WERI-Rb-1 (cell line): ENCODE data around the gene DKK3.

Experiments
- DNase-seq: peaks from one replicate; pipeline ENCODE4 v3.0.0-alpha.2; 2020
- H3K27ac ChIP-seq: fragments of 250-450 bp; sonication (Bioruptor Pico); 2 replicates; pipeline ENCODE4 v1.5.1; 2020; ENCODE audit warnings: mild to moderate bottlenecking, moderate library complexity
- H3K27me3 ChIP-seq: fragments of 250-450 bp; sonication (Bioruptor Pico); 2 replicates; pipeline ENCODE4 v1.5.1; 2021; ENCODE audit warnings: mild to moderate bottlenecking, low read depth, moderate library complexity; ENCODE audit not compliant: insufficient read depth, severe bottlenecking
- H3K36me3 ChIP-seq: fragments of 250-450 bp; sonication (Bioruptor Pico); 2 replicates; pipeline ENCODE4 v1.5.1; 2020; ENCODE audit warnings: mild to moderate bottlenecking, moderate library complexity
- H3K4me3 ChIP-seq: 2 replicates; pipeline ENCODE4 v1.5.1; 2011; ENCODE audit warnings: low read depth, mild to moderate bottlenecking, control low read depth, low read length
- H3K9me3 ChIP-seq: fragments of 250-450 bp; sonication (Bioruptor Pico); 2 replicates; pipeline ENCODE4 v1.5.1; 2021; ENCODE audit warnings: mild to moderate bottlenecking, moderate library complexity; ENCODE audit not compliant: severe bottlenecking
- TF ChIP-seq, protein P1 (sequence below): IDR thresholded peaks from 2 replicates; pipeline ENCODE4 v1.5.1; 2011; ENCODE audit warnings: low read depth, mild to moderate bottlenecking, control low read depth, inconsistent platforms, low read length

DKK3 gene

DNA sequence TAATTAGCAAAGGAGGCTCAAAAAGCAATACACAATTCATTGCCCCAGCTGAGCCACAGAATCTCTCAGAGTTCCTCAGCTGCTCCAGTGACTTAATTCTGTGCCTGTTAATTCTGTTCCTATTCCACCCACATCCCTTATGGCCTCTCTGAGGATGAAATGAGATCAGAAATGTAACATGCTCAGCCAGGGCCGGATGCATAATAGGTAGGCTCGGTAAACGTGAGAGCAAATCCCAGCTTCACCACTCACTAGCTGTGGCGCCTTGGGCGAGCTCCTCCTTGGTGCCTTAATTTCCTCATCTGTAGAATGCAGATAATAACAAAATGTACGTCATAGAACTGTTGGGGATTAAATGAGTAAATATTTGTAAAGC, 42.8 kb upstream of the DKK3 start:
- H3K27me3 ChIP-seq = no peaks in the 10 kb centered on the region

DNA sequence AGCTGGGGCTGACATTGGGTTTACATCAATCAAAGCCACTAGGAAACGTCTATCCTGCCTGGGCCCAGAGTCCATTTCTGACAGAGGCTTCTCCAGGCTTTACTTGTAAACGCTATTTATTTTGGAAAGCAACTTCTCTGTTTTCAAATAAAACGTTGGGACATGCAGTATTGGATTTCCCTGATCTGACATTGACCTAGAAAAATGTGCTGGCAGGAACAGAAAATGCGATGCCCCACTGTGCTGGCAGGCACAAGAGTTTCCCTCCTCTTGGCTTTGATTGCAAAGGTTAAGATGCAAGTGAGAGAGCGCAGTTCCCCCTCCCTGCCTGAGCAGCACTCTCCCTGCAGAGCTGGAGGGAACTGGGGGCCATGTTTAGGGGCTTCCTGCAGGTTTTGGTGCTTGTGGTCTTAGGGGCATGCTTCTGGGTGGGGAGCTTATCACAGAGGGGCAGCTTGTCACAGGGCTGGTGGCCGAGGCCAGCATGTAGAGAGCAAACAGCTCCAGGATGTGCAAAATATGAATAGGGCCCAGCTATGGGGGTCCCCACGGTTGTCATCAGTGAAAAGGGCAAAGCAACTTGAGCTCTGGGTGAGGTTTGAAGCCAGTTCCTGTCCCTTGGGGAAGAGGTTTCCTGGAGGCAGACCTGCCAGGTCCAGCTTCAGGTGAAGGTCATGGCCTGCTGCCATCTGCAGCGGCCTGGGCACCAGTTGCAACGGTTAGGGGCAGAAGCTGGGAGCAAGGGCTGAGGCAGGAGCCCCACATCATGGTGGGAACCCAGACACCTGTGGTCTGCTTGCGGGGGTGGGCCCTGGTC, 42.3 kb upstream of the DKK3 start:
- no peak for DNase-seq
- H3K4me3 ChIP-seq = no peak overlapping the region
- TF ChIP-seq, protein P1, sequence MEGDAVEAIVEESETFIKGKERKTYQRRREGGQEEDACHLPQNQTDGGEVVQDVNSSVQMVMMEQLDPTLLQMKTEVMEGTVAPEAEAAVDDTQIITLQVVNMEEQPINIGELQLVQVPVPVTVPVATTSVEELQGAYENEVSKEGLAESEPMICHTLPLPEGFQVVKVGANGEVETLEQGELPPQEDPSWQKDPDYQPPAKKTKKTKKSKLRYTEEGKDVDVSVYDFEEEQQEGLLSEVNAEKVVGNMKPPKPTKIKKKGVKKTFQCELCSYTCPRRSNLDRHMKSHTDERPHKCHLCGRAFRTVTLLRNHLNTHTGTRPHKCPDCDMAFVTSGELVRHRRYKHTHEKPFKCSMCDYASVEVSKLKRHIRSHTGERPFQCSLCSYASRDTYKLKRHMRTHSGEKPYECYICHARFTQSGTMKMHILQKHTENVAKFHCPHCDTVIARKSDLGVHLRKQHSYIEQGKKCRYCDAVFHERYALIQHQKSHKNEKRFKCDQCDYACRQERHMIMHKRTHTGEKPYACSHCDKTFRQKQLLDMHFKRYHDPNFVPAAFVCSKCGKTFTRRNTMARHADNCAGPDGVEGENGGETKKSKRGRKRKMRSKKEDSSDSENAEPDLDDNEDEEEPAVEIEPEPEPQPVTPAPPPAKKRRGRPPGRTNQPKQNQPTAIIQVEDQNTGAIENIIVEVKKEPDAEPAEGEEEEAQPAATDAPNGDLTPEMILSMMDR = no peak
- H3K36me3 ChIP-seq = no peaks in the 10 kb centered on the region
- no peak overlapping the region for H3K27ac ChIP-seq
- H3K27me3 ChIP-seq = no peaks in the 10 kb centered on the region
- no peaks in the 10 kb centered on the region for H3K9me3 ChIP-seq

More for the DNA sequence above, 42.8 kb upstream of the DKK3 start:
- no peak overlapping the region for H3K4me3 ChIP-seq
- H3K27ac ChIP-seq = no peak overlapping the region
- TF ChIP-seq, protein P1 = no peak
- no peak for DNase-seq
- H3K36me3 ChIP-seq = no peaks in the 10 kb centered on the region
- no peaks in the 10 kb centered on the region for H3K9me3 ChIP-seq

DNA sequence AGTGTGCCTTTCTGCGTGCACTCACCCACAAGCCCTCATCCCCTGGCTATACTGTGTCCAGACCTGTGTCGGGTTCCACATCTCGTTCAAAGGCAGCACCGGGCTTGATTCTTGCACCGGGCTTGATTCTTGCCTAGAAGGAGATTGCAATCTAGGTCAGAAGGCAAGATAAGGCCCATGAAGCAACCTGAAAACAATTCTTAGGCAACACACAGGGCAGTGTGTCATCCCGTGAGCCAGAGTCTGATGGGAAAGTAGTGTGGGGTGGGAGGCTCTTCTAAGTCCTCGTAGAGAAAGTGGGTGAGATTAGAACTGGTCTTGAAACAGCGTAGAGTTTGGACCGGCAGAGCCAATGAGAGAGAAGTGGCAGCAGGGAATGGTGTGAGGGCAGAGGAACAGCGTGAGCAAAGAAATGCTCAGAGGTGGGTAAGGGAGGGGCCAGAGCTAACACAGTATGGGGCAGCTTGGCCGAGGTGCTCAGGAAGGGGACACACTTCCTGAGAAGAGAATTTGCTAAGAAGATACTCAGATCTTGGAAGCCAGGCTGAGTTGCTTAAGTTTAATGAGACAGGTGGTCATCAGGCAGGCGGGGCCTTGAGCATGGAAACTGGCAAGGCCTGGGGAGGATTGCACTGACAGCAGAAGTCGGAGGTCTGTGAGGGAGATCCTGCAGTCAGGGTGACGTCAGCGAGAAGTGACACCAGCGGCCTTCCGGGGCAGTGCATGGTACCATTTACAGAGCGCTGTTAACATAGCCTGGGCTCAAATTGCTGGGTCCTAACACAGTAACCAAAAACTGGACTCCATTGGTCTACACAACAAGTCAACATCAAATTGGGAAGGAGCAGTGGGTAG, 40.7 kb upstream of the DKK3 start:
- H3K9me3 ChIP-seq = no peaks in the 10 kb centered on the region
- DNase-seq = peak; percentile 59
- no peaks in the 10 kb centered on the region for H3K36me3 ChIP-seq
- H3K4me3 ChIP-seq = no peak overlapping the region
- TF ChIP-seq, protein P1 = no peak
- no peaks in the 10 kb centered on the region for H3K27me3 ChIP-seq
- H3K27ac ChIP-seq = no peak overlapping the region

DNA sequence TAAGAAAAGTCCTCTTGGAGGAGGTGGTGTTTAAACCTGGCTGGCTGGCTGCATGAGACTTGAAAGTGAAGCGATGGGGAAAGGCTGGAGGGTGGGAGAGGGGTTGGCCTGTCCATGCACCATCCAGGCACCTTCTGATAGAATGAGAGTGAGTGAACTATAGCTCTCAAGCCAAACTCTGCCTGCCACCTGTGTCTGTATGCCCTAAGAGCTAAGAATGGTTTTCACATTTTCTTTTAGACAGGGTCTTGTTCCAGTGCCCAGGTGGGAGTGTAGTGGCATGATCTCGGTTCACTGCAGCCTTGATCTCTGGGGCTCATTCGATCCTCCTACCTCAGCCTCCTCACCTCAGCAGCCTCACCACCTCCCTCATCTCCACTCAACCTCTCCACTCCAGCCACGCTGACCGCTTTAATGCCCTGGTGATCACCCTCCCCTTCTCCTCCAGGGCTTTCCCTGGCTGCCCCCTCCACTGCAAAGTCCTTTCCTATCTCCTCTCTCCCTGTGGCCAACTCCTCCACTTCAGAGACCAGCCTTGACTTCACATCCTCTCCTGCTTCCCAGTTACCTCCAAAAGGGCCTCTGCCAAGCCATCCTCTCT, 38.3 kb upstream of the DKK3 start:
- H3K36me3 ChIP-seq = no peaks in the 10 kb centered on the region
- no peaks in the 10 kb centered on the region for H3K9me3 ChIP-seq
- TF ChIP-seq, protein P1 = no peak
- no peak for DNase-seq
- H3K27me3 ChIP-seq = no peaks in the 10 kb centered on the region
- H3K4me3 ChIP-seq = no peak overlapping the region
- H3K27ac ChIP-seq = no peak overlapping the region

DNA sequence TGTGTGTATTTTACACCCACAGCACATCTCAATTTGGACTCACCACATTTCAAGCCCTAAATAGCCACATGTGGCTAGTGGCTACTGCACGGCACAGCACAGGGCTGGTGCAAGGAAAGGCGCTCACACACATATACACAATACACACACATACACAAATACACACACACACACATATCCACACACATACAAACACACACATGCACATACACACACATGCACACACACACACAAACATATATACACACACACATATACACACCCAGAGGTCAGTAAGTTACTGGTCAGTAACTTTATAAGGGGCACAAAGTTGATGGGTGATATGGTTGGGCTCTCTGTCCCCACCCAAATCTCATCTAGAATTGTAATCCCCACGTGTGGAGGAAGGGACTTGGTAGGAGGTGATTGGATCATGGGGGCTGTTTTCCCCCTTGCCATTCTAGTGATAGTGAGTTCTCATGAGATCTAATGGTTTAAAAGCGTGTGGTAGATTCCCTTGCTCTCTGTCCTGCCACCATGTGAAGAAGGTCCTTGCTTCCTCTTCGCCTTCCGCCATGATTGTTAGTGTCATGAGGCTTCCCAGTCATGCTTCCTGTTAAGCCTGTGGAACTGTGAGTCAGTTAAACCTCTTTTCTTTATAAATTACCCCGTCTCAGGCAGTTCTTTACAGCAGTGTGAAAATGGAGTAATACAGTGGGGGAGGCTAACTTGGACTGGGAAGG, 37.6 kb upstream of the DKK3 start:
- TF ChIP-seq, protein P1 = no peak
- Histone ChIP-seq H3K36me3 (no peaks in the 10 kb centered on the region), H3K27me3 (no peaks in the 10 kb centered on the region), H3K9me3 (no peaks in the 10 kb centered on the region), H3K27ac (no peak overlapping the region), H3K4me3 (no peak overlapping the region)
- DNase-seq = no peak
